ENCODE data around the gene MEG3.

- TF ChIP-seq ESRRA (IDR thresholded peaks at IDR 0.05; ENCODE audit: borderline replicate concordance, low read depth) (no peak), CBX8 (IDR thresholded peaks at IDR 0.05; ENCODE audit: borderline replicate concordance, extremely low read depth, low read depth, low read length, poor library complexity, severe bottlenecking) (no peak), POLR2AphosphoS5 (IDR thresholded peaks at IDR 0.05; ENCODE audit: control insufficient read depth, insufficient read depth, low read depth, low read length) (no peak), EZH2 (IDR thresholded peaks at IDR 0.05; ENCODE audit: borderline replicate concordance, low read depth, low read length) (no peak), CTCF (IDR thresholded peaks at IDR 0.05 in 2 of 3, conservative IDR thresholded peaks at IDR 0.05 in 1 of 3; ENCODE audit: insufficient read depth in 2 of 3, low read depth in 1 of 3, low read length in 3 of 3) (no peak), TARDBP (IDR thresholded peaks at IDR 0.05) (no peak), SAFB2 (IDR thresholded peaks at IDR 0.05; ENCODE audit: borderline replicate concordance, low read depth, low read length, severe bottlenecking) (no peak), XRCC5 (IDR thresholded peaks at IDR 0.05; ENCODE audit: low read depth, low read length) (no peak), NFIC (IDR thresholded peaks at IDR 0.05) (no peak), YY1 (IDR thresholded peaks at IDR 0.05; ENCODE audit: borderline replicate concordance in 1 of 3, control insufficient read depth in 1 of 3, extremely low read depth in 1 of 3, insufficient read depth in 3 of 3, insufficient read length in 1 of 3, insufficient replicate concordance in 2 of 3, low read depth in 1 of 3, low read length in 2 of 3) (no peak), GMEB1 (CRISPR knock-in tag; IDR thresholded peaks at IDR 0.05) (no peak), MAFK (IDR thresholded peaks at IDR 0.05; ENCODE audit: low read length) (no peak)
These were observed 83.5 kb downstream of the MEG3 start for GRCh38 chr14:100909439-100909838.

Data from K562 (cell line).